GM21576 (cell line): Measurements from ENCODE around the gene TCP1.
A peak's percentile ranks its signal among the peaks of the same experiment; 100 is the strongest.
"Not testable (repeated sequence)": the region's sequence is repeated elsewhere in the genome, so short reads cannot be mapped to it uniquely, and the experiment has no call there.

Experiments used
- ATAC-seq: cut with Tn5 transposase; IDR thresholded peaks from one replicate; pipeline ENCODE4 v1.9.1; 2021; ENCODE audit warnings: mild to moderate bottlenecking, moderate library complexity; ENCODE audit not compliant: unreplicated experiment

The TCP1 gene

GRCh38 chr6:159778131-159778530, 11.3 kb downstream of the TCP1 start:
- no peak for ATAC-seq

GRCh38 chr6:159777240-159777904, 12.0 kb downstream of the TCP1 start:
- ATAC-seq = no peak

- ATAC-seq = no peak
These were observed 17.2 kb downstream of the TCP1 start for GRCh38 chr6:159772196-159772595.

- ATAC-seq = no peak
These were observed 19.9 kb downstream of the TCP1 start for GRCh38 chr6:159769470-159769869.

- ATAC-seq = no peak
These were observed 22.5 kb downstream of the TCP1 start for GRCh38 chr6:159766906-159767305.

GRCh38 chr6:159762681-159763293, 26.6 kb downstream of the TCP1 start:
- ATAC-seq = no peak

- peak; percentile 98 for ATAC-seq
These were observed 27.3 kb downstream of the TCP1 start, which contains the start of gene ACAT2 for GRCh38 chr6:159761873-159762680. ACAT2 (plus strand) TSS chr6:159762045; CDS start chr6:159762088, 43 bp downstream.

- ATAC-seq = peak; percentile 2
These were observed 28.1 kb downstream of the TCP1 start for GRCh38 chr6:159761129-159761872.

GRCh38 chr6:159760602-159761057, 28.8 kb downstream of the TCP1 start:
- ATAC-seq = no peak

GRCh38 chr6:159759645-159760044, 29.8 kb downstream of the TCP1 start:
- ATAC-seq = no peak

- ATAC-seq = no peak
These were observed 31.1 kb downstream of the TCP1 start for GRCh38 chr6:159758031-159759001.

- ATAC-seq = no peak
These were observed 32.9 kb downstream of the TCP1 start for GRCh38 chr6:159756508-159756907.

GRCh38 chr6:159754959-159755914, 34.2 kb downstream of the TCP1 start:
- ATAC-seq = no peak

GRCh38 chr6:159754401-159754800, 35.0 kb downstream of the TCP1 start:
- no peak for ATAC-seq

- no peak for ATAC-seq
These were observed 36.1 kb downstream of the TCP1 start for GRCh38 chr6:159753081-159753872.

GRCh38 chr6:159751448-159751847, 38.0 kb downstream of the TCP1 start:
- no peak for ATAC-seq

- not testable (repeated sequence) for ATAC-seq
These were observed 41.3 kb downstream of the TCP1 start for GRCh38 chr6:159748127-159748526.

GRCh38 chr6:159746759-159747158, 42.6 kb downstream of the TCP1 start:
- ATAC-seq = no peak
